ENCODE measurements around the gene GSDME.

DNA sequence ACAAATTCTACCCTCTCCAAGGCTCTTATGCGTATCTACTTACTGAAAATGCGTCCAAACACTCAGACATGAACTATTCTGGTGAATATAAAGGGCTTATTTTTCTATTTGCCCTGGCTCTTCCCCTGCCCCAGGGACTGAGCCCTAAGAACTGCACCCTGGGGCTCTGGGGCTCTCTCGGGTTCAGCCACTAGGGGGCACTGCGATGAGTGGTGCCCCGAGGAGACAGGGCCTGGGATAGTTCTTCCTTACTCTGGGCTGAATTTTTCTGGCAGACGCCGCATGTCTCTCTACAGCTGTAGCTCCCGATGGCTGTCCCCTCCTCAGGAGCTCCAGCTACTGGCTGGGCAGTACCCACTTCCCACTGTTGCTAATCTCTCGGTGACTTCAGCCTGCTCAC, 30.8 kb upstream of the GSDME start:
- TF ChIP-seq RAD21 (IDR thresholded peaks at IDR 0.05; ENCODE audit: insufficient read depth, low read depth, low read length) (no peak), HDAC2 (IDR thresholded peaks at IDR 0.05) (no peak), POLR2A (IDR thresholded peaks at IDR 0.05; ENCODE audit: low read depth, low read length) (no peak), POLR2AphosphoS5 (IDR thresholded peaks at IDR 0.05; ENCODE audit: low read length) (no peak), YY1 (IDR thresholded peaks at IDR 0.05; ENCODE audit: low read depth, low read length) (no peak), ZZZ3 (IDR thresholded peaks at IDR 0.05; ENCODE audit: control insufficient read depth, insufficient read length, low read depth) (no peak)
- TF ChIP-seq, protein P1, sequence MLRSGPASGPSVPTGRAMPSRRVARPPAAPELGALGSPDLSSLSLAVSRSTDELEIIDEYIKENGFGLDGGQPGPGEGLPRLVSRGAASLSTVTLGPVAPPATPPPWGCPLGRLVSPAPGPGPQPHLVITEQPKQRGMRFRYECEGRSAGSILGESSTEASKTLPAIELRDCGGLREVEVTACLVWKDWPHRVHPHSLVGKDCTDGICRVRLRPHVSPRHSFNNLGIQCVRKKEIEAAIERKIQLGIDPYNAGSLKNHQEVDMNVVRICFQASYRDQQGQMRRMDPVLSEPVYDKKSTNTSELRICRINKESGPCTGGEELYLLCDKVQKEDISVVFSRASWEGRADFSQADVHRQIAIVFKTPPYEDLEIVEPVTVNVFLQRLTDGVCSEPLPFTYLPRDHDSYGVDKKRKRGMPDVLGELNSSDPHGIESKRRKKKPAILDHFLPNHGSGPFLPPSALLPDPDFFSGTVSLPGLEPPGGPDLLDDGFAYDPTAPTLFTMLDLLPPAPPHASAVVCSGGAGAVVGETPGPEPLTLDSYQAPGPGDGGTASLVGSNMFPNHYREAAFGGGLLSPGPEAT (IDR thresholded peaks at IDR 0.05; ENCODE audit: low read depth) = no peak
- TF ChIP-seq, protein P2, sequence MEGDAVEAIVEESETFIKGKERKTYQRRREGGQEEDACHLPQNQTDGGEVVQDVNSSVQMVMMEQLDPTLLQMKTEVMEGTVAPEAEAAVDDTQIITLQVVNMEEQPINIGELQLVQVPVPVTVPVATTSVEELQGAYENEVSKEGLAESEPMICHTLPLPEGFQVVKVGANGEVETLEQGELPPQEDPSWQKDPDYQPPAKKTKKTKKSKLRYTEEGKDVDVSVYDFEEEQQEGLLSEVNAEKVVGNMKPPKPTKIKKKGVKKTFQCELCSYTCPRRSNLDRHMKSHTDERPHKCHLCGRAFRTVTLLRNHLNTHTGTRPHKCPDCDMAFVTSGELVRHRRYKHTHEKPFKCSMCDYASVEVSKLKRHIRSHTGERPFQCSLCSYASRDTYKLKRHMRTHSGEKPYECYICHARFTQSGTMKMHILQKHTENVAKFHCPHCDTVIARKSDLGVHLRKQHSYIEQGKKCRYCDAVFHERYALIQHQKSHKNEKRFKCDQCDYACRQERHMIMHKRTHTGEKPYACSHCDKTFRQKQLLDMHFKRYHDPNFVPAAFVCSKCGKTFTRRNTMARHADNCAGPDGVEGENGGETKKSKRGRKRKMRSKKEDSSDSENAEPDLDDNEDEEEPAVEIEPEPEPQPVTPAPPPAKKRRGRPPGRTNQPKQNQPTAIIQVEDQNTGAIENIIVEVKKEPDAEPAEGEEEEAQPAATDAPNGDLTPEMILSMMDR (IDR thresholded peaks at IDR 0.05 in 2 of 3, conservative IDR thresholded peaks at IDR 0.05 in 1 of 3; ENCODE audit: control insufficient read depth in 2 of 3, extremely low read depth in 1 of 3, insufficient read depth in 1 of 3, low read depth in 3 of 3, low read length in 3 of 3) = peak in 2 of 3 experiments; percentile 36 to 42; a peak in 3 of 6 replicates
- TF ChIP-seq, protein P3, sequence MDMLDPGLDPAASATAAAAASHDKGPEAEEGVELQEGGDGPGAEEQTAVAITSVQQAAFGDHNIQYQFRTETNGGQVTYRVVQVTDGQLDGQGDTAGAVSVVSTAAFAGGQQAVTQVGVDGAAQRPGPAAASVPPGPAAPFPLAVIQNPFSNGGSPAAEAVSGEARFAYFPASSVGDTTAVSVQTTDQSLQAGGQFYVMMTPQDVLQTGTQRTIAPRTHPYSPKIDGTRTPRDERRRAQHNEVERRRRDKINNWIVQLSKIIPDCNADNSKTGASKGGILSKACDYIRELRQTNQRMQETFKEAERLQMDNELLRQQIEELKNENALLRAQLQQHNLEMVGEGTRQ (IDR thresholded peaks at IDR 0.05; ENCODE audit: borderline replicate concordance, low read depth, low read length) = no peak
